HG02759 (cell line): Measurements from ENCODE around the gene IL10RB.
"Not testable (repeated sequence)": the region's sequence is repeated elsewhere in the genome, so short reads cannot be mapped to it uniquely, and the experiment has no call there.

Experiments
- ATAC-seq: cut with Tn5 transposase; IDR thresholded peaks from one replicate; pipeline ENCODE4 v1.9.1; 2021; ENCODE audit warnings: mild to moderate bottlenecking, moderate library complexity; ENCODE audit not compliant: unreplicated experiment

IL10RB gene

DNA sequence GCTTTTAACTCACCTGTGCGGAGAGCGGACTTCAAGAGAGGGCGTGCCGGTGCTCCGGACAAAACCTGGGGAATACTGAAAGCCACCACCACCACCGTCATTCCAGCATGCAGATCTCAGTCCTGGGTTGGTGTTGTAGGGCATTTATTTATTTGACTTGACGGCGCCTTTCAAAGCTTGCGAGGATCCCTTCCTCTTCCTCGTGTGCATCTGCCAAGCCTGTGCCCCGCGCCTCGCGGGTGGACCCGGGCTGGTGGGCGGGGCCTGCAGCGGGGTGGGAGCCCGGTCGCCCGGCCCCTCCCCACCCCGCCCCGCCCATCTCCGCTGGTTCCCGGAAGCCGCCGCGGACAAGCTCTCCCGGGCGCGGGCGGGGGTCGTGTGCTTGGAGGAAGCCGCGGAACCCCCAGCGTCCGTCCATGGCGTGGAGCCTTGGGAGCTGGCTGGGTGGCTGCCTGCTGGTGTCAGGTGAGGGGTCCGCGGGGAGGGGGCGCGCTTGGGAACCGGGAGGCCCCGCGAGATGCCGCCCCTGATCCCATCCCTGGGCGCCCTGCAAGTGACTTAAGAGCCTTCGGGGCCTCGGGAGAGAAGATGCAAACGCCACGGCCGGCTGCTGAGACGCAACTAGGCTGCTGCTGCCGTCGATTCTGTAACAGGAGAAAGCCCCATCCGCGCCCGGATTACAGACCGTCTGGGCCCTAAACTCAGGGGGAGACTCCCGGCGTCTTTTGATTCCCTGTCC, at the start of gene IL10RB:
Gene IL10RB (plus strand): TSS at position 318 of the 739 bp plus-strand sequence. CDS start 99 bp downstream, at position 417.
- peak; percentile 57 for ATAC-seq

GRCh38 chr21:33217138-33217520, 49.0 kb upstream of the IL10RB start:
- ATAC-seq, result no peak

DNA sequence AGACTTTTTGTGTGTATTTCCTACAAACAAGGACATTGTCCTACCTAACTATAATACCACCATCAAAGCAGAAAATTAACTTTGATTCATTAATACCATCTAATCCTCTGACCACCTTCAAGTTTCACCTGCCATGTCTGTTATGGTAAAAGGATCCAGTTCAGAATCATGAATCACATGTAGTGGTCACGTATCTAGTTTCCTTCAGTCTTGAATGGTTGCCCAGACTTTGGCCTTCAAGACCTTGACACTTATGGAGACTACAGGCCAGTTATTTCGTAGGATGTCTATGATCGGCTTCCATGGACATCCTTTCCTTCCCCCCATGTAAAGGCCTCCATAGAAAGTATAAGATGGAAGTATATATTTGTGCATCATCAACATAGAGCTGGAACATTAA, 46.9 kb upstream of the IL10RB start:
- ATAC-seq, result no peak

DNA sequence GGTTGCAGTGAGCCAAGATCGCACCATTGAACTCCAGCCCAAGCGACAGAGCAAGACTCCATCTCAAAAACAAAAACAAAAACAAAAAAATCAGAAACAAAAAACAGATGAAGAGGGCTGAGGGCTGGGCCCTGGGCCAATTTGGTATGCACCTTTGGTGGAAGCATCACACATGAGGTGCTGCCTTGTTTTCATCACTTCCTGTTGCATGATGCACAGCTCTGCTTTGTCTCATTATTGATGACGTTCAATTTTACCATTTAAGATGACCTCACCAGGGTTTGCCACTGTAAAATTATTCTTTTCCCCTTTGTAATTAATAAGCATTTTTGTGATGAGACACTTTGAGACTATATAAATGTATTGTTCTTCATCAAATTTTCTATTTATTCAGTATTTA, 46.2 kb upstream of the IL10RB start:
- ATAC-seq, result no peak

- ATAC-seq, result not testable (repeated sequence)
These were observed 40.8 kb upstream of the IL10RB start for GRCh38 chr21:33225376-33225775.

- no peak for ATAC-seq
These were observed 37.7 kb upstream of the IL10RB start for GRCh38 chr21:33228455-33228854.

- ATAC-seq, result peak; percentile 2
These were observed 36.9 kb upstream of the IL10RB start for GRCh38 chr21:33229099-33229783.

DNA sequence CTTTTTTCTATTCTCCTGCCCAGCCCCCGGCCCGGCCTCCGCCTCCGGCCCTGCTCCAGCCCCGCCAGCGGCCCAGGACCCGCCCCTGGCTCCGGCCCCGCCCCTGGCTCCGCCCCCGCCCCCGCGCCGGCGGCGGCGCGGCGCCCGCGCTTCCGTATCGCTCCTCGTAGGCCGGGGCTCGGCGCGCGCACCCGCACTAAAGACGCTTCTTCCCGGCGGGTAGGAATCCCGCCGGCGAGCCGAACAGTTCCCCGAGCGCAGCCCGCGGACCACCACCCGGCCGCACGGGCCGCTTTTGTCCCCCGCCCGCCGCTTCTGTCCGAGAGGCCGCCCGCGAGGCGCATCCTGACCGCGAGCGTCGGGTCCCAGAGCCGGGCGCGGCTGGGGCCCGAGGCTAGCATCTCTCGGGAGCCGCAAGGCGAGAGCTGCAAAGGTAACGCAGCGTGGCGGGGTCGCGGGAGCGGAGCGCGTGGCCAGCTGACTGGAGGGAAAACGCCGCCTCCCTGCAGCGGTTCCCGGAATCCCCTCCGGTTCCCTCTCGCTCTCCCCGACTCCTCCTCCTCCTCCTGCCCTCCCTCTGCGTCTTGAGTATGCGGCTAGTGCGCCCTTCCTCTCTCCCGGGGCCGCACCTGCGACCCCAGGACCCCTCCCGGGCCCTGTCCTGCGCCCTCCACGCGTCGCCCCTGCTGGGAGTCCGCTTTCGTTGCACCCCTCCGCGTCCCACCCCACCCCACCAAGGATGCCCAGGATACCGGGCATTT, 36.2 kb upstream of the IL10RB start, which contains the start of gene IFNAR2:
Gene IFNAR2 (plus strand): TSS at position 155 of the 761 bp plus-strand sequence. CDS start 11,985 bp downstream, outside the sequence.
- ATAC-seq, result peak; percentile 81

DNA sequence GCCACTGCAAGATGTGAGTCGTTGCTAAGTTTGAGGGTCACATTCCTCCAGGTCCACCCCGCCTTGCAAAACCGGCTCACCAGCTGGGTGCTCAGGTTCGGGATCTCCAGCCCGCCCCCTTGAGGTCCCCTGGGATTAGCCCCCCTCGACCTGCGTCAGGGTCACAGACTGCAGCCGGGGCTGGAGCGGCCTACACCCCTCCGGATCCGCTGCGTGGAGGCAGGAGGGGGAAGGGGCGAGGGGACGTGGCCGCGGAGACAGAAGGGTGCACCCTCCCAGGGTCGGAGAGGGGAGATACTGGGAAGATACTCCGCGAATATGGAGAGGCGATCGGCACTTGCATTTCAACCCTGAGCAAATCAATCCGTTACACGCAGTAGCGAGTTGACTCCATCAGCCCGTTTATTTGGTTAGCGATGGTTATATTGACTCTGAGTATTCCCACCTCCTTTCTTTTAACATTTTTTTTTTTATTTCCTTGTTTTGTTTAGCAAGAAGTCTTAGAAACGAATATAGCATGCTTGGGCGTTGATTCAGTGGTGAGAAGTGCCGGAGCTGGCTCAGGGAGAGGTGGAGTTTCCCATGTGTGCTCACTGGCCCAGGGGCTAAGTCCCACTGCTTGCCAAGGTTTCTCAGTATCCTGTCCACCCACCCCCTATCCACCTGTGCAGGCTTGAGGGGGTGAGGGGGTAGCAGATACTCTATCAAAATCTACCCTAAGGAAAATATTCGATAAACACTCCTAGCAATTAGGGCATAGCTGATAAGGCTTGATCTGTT, 35.4 kb upstream of the IL10RB start:
- ATAC-seq, result peak; percentile 34

DNA sequence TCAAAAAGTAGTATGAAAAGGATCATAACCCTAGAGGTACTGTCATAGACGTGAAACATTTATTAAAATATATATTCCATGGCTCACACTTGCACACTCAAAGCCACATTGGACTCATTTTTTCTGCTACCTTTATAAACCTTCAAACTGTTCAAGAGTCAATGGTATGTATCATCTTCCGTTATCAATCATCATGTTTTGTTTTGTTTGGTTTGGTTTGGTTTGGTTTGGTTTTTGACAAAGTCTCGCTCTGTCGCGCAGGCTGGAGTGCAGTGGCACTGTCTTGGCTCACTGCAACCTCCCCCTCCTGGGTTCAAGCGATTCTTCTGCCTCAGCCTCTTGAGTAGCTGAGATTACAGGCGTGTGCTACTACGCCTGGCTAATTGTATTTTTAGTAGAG, 34.6 kb upstream of the IL10RB start:
- no peak for ATAC-seq

DNA sequence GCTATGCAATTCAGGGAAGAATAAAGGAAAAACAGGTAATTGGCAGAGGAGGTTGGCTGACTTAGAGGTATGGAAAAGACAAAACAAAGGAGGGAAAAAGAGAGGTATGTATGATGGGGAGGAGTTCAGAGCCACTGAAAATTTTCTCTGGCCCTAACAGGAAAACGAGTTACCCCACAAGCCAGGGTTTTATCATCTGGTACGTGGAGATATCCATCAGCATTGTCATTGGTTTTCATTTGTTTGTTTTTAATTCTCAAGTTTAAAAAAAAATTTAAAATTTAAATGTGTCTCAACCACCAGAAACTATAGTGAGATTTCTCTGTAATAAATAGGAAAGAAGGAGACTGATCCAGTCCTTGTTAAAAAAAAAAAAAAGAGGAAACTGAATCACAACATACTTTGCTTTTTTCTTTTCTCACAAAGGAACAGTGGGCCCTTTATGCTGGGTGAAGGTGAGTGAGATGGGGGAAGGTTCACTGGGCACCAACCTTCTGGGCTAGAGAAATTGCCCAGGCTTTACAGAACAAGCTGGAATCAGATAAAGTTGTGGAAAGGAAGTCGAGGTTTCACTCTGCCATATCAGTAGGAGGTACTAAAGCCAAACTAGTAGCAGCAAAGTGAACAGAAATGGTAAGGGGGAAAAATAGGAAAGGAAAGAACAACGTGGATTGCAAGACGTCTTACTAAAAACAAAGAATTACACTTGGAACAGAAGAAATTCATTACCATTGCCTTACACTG, 33.7 kb upstream of the IL10RB start:
- no peak for ATAC-seq

DNA sequence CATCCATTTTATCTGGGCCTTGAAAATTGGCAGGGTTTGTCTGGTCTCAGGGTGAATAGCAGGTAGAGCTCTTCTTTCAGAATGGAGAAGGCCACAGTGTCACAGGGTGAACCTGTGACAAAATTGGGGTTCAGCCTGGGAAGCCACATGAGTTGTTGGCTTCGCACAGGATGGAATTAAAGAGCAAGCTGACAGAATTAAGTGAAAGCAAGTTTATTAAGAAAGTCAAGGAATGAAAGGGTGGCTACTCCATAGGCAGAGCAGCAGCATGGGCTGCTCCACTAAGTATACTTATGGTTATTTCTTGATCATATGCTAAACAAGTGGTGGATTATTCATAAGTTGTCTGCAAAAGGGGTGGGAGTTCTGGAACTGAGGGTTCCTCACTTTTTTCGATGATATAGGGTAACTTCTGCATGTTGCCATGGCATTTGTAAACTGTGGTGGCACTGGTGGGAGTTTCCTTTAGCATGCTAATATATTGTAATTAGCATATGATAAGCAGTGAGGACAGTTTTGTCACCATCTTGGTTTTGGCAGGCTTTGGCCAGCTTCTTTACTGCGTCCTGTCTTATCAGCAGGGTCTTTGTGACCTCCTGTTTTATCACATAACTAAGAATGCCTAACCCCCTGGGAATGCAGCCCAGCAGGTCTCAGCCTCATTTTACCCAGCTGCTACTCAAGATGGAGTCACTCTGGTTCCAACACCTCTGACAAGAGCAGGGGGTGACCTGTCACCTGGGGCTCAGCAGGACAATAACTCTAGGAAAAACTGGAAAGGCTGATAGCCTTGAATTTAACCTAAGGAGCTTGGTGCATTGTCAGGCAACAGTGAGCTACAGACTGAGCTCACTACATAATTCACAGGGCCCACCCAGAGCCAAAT, 31.3 kb upstream of the IL10RB start:
- no peak for ATAC-seq

GRCh38 chr21:33236013-33236686, 30.0 kb upstream of the IL10RB start:
- ATAC-seq, result no peak

DNA sequence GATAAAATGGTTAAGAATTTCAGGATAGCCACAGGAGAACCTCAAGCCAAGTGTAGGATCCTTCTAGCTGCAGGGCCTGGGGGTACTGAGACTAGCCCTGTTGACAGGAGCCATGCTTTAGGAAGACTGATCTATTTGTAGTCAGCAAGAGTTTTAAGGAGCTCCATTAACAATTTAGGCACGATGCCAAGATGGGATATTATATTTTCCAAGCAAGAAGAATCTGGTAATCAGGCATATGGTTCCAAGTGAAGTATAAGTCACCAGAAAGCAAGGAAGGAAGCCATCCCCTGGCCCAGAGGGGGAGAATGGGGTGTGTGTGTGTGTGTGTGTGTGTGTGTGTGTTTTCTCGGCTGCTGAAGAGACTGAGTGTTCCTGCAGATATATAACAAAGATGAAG, 29.4 kb upstream of the IL10RB start:
- ATAC-seq, result no peak

DNA sequence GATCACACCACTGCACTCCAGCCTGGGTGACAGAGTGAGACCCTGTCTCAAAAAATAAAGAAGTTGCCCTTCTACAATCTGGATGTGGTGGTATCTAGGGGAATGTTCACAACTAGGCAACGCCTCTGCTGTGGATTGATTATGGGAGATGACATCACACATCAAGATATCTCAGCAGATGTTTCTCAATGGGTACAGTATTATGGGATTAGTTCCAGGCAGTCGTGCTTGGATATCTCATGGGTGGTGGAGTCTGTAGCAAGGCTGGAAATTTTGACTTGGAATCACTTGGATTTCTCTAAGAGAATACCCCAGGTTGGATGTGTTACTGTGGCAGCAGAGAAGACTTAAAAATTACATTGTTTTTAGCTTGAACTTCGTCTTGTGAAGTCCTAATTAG, 28.7 kb upstream of the IL10RB start:
- no peak for ATAC-seq

DNA sequence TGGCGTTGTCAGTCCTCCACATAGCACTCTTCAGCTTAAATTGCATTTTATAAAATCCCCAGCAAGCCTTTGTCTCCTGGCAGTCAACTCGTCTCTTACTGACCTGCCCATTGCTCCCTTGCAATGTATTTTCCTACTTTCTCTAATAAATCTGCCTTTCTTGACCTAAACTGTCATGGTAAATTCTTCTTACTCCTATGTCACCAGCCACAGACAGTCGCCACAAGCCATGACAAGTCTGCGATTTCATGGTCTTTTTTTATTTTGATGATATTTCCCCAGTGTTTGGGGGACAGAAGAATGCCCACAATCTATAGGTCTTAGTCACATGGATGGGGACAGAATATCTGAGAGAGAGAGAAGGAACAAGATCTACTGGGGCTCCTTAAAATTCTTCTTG, 28.0 kb upstream of the IL10RB start:
- peak; percentile 22 for ATAC-seq

DNA sequence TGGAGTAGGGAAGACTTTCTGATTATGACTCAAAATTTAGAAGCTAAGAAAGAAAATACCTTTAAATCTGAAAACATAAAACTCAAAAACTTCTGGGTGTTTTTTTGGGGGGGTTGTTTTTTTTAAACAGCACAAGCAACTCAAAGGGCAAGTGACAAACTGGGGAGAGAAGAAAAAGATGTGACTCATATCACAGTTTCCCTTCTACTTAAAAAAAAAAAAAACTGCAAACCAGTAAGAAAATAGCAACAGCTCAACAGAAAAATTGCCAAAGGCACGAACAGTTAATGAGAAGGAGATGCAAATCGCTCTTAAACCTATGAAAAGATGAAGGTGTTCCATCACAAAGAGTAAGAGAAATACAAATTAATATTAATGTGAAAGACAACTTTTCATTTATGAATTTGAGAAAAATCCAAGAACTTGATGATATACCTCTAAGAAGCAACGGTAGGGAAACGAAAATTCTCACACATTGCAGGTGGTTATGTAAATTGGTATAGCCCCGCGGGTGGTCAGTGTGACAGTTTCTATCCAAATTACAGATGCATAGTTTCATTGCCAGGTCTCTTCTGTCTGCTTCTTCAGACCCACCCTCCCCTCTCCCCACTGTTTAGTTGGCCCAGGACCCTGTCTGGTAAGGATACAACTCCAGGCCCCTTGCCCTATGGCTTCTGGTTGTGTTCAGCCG, 27.5 kb upstream of the IL10RB start:
- peak; percentile 78 for ATAC-seq

- not testable (repeated sequence) for ATAC-seq
These were observed 26.5 kb upstream of the IL10RB start for GRCh38 chr21:33239559-33240127.
